Retinal pigment epithelial cell (primary cell): ENCODE measurements around the gene ZNF710.

Experiments
- DNase-seq: peaks from one replicate; pipeline ENCODE4 v3.0.0-alpha.2; 2010; ENCODE audit warnings: low read depth
- H3K4me3 ChIP-seq: 2 replicates; pipeline ENCODE4 v1.5.1; 2011; ENCODE audit warnings: mild to moderate bottlenecking, low read length, control low read depth, moderate library complexity
- TF ChIP-seq, protein P1 (sequence below): conservative IDR thresholded peaks from 2 replicates; pipeline ENCODE4 v1.5.1; 2011; ENCODE audit warnings: low read depth, low read length, control low read depth, inconsistent platforms

ZNF710 gene

GRCh38 chr15:90003736-90004135, 2.6 kb downstream of the ZNF710 start:
- no peak overlapping the region for H3K4me3 ChIP-seq
- TF ChIP-seq, protein P1, sequence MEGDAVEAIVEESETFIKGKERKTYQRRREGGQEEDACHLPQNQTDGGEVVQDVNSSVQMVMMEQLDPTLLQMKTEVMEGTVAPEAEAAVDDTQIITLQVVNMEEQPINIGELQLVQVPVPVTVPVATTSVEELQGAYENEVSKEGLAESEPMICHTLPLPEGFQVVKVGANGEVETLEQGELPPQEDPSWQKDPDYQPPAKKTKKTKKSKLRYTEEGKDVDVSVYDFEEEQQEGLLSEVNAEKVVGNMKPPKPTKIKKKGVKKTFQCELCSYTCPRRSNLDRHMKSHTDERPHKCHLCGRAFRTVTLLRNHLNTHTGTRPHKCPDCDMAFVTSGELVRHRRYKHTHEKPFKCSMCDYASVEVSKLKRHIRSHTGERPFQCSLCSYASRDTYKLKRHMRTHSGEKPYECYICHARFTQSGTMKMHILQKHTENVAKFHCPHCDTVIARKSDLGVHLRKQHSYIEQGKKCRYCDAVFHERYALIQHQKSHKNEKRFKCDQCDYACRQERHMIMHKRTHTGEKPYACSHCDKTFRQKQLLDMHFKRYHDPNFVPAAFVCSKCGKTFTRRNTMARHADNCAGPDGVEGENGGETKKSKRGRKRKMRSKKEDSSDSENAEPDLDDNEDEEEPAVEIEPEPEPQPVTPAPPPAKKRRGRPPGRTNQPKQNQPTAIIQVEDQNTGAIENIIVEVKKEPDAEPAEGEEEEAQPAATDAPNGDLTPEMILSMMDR: no peak
- DNase-seq: no peak

DNA sequence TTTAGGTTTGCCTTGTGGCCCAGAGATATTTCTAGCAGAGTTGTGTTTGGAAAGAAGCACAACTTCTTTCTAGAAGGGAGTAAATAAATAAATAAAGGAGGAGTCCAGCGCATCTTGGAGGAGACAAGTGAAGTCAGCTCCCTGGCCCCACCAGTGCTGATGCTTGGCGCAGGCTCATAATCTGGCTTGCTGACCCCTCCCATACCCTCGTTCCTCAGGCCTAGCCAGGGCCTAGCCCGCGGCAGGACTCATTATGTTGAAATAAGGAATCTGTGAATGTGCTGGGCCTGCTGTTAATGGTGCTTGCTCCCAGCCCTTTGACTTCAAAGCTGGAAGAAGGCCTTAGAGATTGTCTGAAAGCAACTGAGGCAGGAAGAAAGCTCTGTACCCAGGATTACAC, 3.1 kb downstream of the ZNF710 start:
- H3K4me3 ChIP-seq: no peak overlapping the region
- no peak for DNase-seq
- TF ChIP-seq, protein P1: no peak

DNA sequence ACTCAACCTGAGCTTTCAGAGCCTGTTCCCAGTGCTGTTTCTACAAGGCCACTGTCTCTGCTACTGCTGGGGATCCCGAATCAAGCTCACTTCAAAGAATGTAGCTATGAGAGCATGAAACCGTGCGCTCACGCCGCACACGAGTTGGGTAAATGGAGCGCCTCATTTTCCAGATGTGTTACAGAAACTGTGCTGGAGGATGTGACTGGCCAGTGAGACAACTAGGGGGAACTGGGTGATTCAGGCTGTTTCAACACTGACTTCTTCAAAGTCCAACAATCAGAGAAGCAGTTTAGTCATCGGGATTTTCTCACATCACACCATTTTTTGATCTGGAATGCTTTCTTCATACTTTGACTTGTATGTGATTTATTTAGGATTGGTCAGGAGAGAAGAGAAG, 3.5 kb downstream of the ZNF710 start:
- no peak overlapping the region for H3K4me3 ChIP-seq
- DNase-seq: no peak
- TF ChIP-seq, protein P1: no peak

DNA sequence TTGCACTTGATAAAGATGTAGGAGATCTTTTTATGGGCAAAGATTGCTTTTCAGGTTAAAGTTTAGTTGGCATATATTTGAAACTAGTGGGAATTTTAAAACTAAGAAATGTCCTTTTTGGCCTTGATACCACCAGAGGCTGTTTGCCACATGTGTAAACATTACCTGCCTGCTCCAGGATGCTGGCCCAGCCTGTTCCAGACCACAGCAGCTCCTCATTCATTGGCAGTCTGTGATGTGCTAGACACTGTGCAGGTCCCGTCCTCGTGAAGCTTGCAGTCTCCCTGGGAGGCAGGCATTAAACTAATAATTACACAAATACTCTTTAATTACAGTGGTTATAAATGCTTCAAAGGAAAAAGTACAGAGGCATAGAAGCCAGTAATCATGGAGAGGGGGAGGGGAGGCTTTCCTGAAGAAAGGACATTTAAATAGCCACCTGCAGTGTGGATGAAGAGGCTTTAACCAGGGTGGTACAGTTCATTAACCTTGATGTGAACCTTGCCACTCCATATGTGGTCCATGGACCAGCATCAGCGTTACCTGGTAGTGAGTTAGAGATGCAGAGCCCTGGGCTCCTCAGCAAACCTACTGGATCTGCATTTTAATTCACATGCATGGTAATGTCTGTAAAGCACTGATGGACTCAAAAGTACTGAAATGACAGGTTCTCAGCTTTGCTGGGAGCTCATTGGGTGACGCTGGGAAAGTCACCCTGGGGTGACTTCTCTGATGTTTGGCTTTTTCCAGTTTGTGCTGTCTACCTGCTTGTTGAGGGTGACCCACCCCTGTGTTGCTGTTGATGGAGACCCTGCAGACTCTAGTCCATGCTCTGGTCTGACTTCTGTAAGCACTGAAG, 5.3 kb downstream of the ZNF710 start:
- no peak overlapping the region for H3K4me3 ChIP-seq
- TF ChIP-seq, protein P1: no peak
- no peak for DNase-seq

- no peak overlapping the region for H3K4me3 ChIP-seq
- TF ChIP-seq, protein P1: no peak
- DNase-seq: no peak
Observed at GRCh38 chr15:90007076-90007460, 5.9 kb downstream of the ZNF710 start.

DNA sequence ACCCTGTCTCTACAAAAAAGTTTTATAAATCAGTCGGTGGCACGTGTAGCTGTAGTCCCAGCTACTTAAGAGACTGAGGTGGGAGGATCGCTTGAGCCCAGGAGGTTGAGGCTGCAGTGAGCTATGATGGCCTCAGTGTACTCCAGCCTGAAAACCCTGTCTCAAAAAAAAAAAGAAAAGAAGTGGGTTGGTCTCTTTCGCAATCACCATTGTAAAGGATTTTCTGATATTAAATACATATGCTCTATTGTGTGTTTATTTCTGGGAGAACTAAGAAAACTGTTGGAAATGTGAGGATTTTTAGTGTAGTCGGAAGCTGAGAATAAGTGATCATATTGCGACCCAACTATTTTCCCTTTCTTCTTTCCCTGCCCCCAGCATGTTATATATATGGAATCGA, 7.5 kb downstream of the ZNF710 start:
- H3K4me3 ChIP-seq: no peak overlapping the region
- DNase-seq: no peak
- TF ChIP-seq, protein P1: no peak
